ENCODE results near the gene ZNF300. TPM values are rescaled to one million over a fixed set of nuclear protein-coding genes. Genes with fewer than 3 reads are reported as not detected.
"Not testable (repeated sequence)": the region's sequence is repeated elsewhere in the genome, so short reads cannot be mapped to it uniquely, and the experiment has no call there.

The ZNF300 gene
- total RNA-seq, 2 experiments from 2014 or later, result 3.0 to 3.7 TPM

DNA sequence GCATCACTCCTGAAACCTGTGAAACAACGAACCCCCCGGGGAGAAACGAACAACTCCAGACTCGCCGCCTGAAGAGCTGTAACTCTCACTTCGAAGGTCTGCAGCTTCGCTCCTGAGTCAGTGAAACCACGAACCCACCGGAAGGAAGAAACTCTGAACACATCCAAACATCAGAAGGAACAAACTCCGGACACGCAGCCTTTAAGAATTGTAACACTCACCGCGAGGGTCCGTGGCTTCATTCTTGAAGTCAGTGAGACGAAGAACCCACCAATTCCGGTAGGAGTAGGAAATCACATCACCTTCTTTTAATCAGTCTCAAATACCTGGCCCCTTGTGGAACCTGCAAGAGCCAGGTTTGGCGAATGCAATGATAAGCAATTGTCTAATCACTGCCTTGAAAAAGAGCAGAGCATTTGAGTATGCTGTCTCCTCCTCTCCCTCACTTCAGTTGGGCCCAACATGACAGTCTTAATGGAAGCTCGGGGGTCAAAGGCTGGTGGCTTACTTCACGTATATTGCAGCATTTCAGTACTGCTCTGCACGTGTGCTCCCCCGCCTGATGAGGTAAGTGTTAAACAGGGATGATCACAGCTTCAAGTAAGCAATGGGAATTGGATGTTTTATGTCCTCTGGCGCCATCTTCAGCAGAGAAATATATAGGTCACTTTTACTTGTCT is 58.0 kb downstream of the ZNF300 start:
- no peaks in the 10 kb centered on the region for H3K36me3 Mint-ChIP-seq (ENCODE audit: low read depth)
- POLR2A ChIA-PET, result interaction anchor here (0.7 to 2.8 kb wide), 18 partner anchors 16 to 924 kb away, joined by 3 to 41 read pairs (median 4); partner anchors contain the start of genes DCTN4, G3BP1, RBM22 and RPS14
- CTCF ChIA-PET, result interaction anchor here (0.6 to 2.8 kb wide), 25 partner anchors 36 to 397 kb away, joined by 3 to 28 read pairs (median 5); partner anchors contain the start of genes DCTN4, GPX3, RBM22 and RPS14
- peak; percentile 22 to 91 (median 44) for DNase-seq
- no peaks in the 10 kb centered on the region for H3K36me3 ChIP-seq (ENCODE audit: insufficient read depth, low read length)
- TF ChIP-seq, protein P1, sequence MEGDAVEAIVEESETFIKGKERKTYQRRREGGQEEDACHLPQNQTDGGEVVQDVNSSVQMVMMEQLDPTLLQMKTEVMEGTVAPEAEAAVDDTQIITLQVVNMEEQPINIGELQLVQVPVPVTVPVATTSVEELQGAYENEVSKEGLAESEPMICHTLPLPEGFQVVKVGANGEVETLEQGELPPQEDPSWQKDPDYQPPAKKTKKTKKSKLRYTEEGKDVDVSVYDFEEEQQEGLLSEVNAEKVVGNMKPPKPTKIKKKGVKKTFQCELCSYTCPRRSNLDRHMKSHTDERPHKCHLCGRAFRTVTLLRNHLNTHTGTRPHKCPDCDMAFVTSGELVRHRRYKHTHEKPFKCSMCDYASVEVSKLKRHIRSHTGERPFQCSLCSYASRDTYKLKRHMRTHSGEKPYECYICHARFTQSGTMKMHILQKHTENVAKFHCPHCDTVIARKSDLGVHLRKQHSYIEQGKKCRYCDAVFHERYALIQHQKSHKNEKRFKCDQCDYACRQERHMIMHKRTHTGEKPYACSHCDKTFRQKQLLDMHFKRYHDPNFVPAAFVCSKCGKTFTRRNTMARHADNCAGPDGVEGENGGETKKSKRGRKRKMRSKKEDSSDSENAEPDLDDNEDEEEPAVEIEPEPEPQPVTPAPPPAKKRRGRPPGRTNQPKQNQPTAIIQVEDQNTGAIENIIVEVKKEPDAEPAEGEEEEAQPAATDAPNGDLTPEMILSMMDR (IDR thresholded peaks at IDR 0.05), result peak; percentile 84
- H3K4me3 ChIP-seq (ENCODE audit: low read length), result peak overlapping the region; percentile 48
- no peaks in the 10 kb centered on the region for H3K27me3 ChIP-seq (ENCODE audit: control insufficient read depth in 1 of 2, insufficient read depth in 2 of 2, low read length in 2 of 2)
- ATAC-seq (ENCODE audit: poor library complexity), result peak; percentile 92
- H3K27ac Mint-ChIP-seq, result peak overlapping the region; percentile 87
- H3K4me1 ChIP-seq (ENCODE audit: insufficient read depth, low read length), result peaks cover 17% of the 10 kb centered on the region
- H3K4me1 Mint-ChIP-seq (ENCODE audit: low read depth), result peaks cover 31% of the 10 kb centered on the region
- peak overlapping the region in 1 of 2 donors; percentile 31 for H3K27ac ChIP-seq (ENCODE audit: low read depth in 1 of 2, low read length in 2 of 2)
- no peaks in the 10 kb centered on the region for H3K9me3 Mint-ChIP-seq
- H3K27me3 Mint-ChIP-seq, result no peaks in the 10 kb centered on the region
- H3K9me3 ChIP-seq (ENCODE audit: control insufficient read depth in 1 of 2, insufficient read depth in 1 of 2, low read length in 2 of 2), result peaks cover 0 to 3% of the 10 kb centered on the region in 2 experiments
- H3K4me3 Mint-ChIP-seq, result peak overlapping the region; percentile 87
- intact Hi-C loops (cut with DNase I, micrococcal nuclease), result loop anchor here (1.0 to 5.0 kb wide), 7 partner anchors 45 to 489 kb away; partner anchors contain the start of gene TCOF1 (in 1 of the 2)

DNA sequence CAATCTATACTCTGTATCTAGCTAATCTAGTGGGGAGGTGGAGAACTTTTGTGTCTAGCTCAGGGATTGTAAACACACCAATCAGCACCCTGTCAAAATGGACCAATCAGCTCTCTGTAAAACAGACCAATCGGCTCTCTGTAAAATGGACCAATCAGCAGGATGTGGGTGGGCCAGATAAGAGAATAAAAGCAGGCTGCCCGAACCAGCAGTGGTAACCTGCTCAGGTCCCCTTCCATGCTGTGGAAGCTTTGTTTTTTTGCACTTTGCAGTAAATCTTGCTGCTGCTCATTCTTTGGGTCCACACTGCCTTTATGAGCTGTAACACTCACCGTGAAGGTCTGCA is 58.5 kb downstream of the ZNF300 start, which contains the start of gene IRGM:
Gene IRGM, plus strand, starts transcription at position 214 of the 346 bp plus-strand sequence. CDS start 1,603 bp downstream, outside the sequence.
- H3K9me3 Mint-ChIP-seq; H3K9me3 ChIP-seq (ENCODE audit: control insufficient read depth in 1 of 2, insufficient read depth in 1 of 2, low read length in 2 of 2); H3K27me3 Mint-ChIP-seq; H3K27me3 ChIP-seq (ENCODE audit: control insufficient read depth in 1 of 2, insufficient read depth in 2 of 2, low read length in 2 of 2); H3K36me3 Mint-ChIP-seq (ENCODE audit: low read depth); H3K36me3 ChIP-seq (ENCODE audit: insufficient read depth, low read length): not testable (repeated sequence)
- ChIA-PET POLR2A (interaction anchor here (0.7 to 2.8 kb wide), 17 partner anchors 17 to 925 kb away, joined by 3 to 41 read pairs (median 5); partner anchors contain the start of genes DCTN4, G3BP1, RBM22 and RPS14), CTCF (interaction anchor here (0.8 to 2.8 kb wide), 16 partner anchors 35 to 396 kb away, joined by 3 to 28 read pairs (median 7); partner anchors contain the start of genes DCTN4, RBM22, RPS14 and SMIM3)
- Histone ChIP-seq H3K4me1 (ENCODE audit: insufficient read depth, low read length) (peaks cover 17% of the 10 kb centered on the region), H3K4me3 (ENCODE audit: low read length) (peak within 1 kb of the TSS; percentile 48), H3K27ac (ENCODE audit: low read depth in 1 of 2, low read length in 2 of 2) (peak within 1 kb of the TSS in 1 of 2 donors; percentile 31)
- intact Hi-C loops (cut with DNase I, micrococcal nuclease), result loop anchor here (1.0 to 5.0 kb wide), 3 partner anchors 189 to 489 kb away; partner anchors contain the start of gene TCOF1 (in 1 of the 2)
- peak; percentile 2 for ATAC-seq (ENCODE audit: poor library complexity)
- H3K4me1 Mint-ChIP-seq (ENCODE audit: low read depth), result peaks cover 31% of the 10 kb centered on the region
- H3K4me3 Mint-ChIP-seq, result peak within 1 kb of the TSS; percentile 87
- DNase-seq, result peak in 2 of 14 experiments; percentile 14 to 66
- peak within 1 kb of the TSS; percentile 87 for H3K27ac Mint-ChIP-seq

DNA sequence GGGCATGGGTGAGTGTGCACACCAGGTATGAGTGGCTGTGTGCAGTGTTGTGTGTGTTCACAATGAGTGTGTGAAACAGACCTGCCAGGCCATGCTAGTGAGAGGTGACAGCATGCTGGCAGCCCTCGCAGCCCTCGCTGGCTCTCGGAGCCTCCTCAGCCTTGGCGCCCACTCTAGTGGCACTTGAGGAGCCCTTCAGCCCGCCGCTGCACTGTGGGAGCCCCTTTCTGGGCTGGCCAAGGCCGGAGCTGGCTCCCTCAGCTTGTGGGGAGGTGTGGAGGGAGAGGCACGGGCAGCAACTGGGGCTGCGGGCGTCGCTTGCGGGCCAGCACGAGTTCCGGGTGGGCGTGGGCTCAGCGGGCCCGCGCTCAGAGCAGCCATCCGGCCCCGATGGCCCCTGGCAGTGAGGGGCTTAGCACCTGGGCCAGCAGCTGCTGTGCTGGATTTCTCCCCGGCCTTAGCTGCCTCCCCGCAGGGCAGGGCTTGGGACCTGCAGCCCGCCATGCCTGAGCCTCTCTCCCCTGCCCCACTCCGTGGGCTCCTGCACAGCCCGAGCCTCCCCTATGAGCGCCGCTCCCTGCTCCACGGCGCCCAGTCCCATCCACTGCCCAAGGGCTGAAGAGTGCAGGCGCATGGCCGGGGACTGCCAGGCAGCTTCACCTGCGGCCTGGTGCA is 59.5 kb downstream of the ZNF300 start:
- not testable (repeated sequence) for H3K36me3 Mint-ChIP-seq (ENCODE audit: low read depth)

More for the DNA sequence above, 59.5 kb downstream of the ZNF300 start:
- H3K4me3 ChIP-seq (ENCODE audit: low read length); H3K27ac Mint-ChIP-seq; H3K27me3 ChIP-seq (ENCODE audit: control insufficient read depth in 1 of 2, insufficient read depth in 2 of 2, low read length in 2 of 2); H3K9me3 Mint-ChIP-seq; H3K27me3 Mint-ChIP-seq; H3K36me3 ChIP-seq (ENCODE audit: insufficient read depth, low read length); H3K27ac ChIP-seq (ENCODE audit: low read depth in 1 of 2, low read length in 2 of 2); ATAC-seq (ENCODE audit: poor library complexity); H3K4me3 Mint-ChIP-seq; H3K9me3 ChIP-seq (ENCODE audit: control insufficient read depth in 1 of 2, insufficient read depth in 1 of 2, low read length in 2 of 2): not testable (repeated sequence)
- intact Hi-C loops (cut with DNase I, micrococcal nuclease), result loop anchor here in 1 of 2 experiments (2.0 to 5.0 kb wide), 2 partner anchors 141 to 488 kb away; partner anchors contain the start of gene TCOF1
- peaks cover 17% of the 10 kb centered on the region for H3K4me1 ChIP-seq (ENCODE audit: insufficient read depth, low read length)
- DNase-seq, result peak in 1 of 14 experiments; percentile 14
- ChIA-PET CTCF (interaction anchor here (2.0 to 2.8 kb wide), 2 partner anchors 44 to 144 kb away, joined by 17 to 28 read pairs; partner anchors contain the start of gene RBM22), POLR2A (interaction anchor here (1.6 to 2.8 kb wide), 7 partner anchors 56 to 396 kb away, joined by 6 to 41 read pairs (median 9); partner anchors contain the start of genes DCTN4, RBM22, RPS14 and SMIM3)
- peaks cover 24% of the 10 kb centered on the region for H3K4me1 Mint-ChIP-seq (ENCODE audit: low read depth)

Other genes starting within 250 kb of the ZNF300 start
- gene MYOZ3, start 243.7 kb downstream of the ZNF300 start, total RNA-seq, result not detected
- 100 to 1,000 TPM in 1 of 2 experiments, 10 to 100 TPM in 1; 98.2 to 101 TPM for gene RBM22, start 203.9 kb downstream of the ZNF300 start, total RNA-seq
- 10 to 100 TPM; 81.2 to 84.4 TPM for gene DCTN4, start 146.0 kb downstream of the ZNF300 start, total RNA-seq
- gene SMIM3, start 126.2 kb downstream of the ZNF300 start, total RNA-seq, result 1 to 10 TPM; 2.9 TPM
- gene IRGM, start 58.5 kb downstream of the ZNF300 start, total RNA-seq, result 1 to 10 TPM; 2.2 to 4.0 TPM
- under 1 TPM in 1 of 2 experiments, not detected in 1; 0.58 TPM for gene GPX3, start 115.6 kb upstream of the ZNF300 start, total RNA-seq
- gene TNIP1, start 176.1 kb upstream of the ZNF300 start, total RNA-seq, result 100 to 1,000 TPM; 110 to 115 TPM

Data from CD4-positive, alpha-beta T cell (primary cell).